Activated CD8-positive, alpha-beta memory T cell treated with anti-CD3 and anti-CD28 coated beads for 48 hours (primary cell): ENCODE results near the gene LRWD1.
"Not testable (repeated sequence)": the region's sequence is repeated elsewhere in the genome, so short reads cannot be mapped to it uniquely, and the experiment has no call there.

Source experiments
- DNase-seq, 3 experiments: peaks; one replicate each; pipeline ENCODE4 v3.0.0-alpha.2; 2020; ENCODE audit warnings: low read depth in 2 of 3, low spot score in 2 of 3

The LRWD1 gene

DNA sequence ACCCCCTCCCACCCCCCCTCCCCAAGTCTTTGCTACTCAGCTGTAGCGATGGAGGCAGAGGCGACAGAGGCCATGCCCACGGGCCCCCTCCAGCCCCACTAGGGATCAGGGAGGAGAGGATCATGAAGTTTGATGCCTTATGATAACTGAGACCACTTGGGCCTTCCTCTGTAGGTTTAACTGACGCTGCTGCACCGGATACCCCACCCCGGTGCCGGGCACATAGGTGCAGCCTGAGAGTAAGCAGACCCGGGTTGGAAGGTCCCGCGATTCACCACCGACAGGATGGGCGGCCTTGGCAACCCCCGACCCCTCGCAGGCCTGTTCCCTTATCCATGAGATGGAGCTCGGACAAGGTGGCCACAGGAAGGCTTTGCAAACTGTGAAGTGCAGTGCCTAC is 29.2 kb downstream of the LRWD1 start:
- DNase-seq, result not testable (repeated sequence)

GRCh38 chr7:102494473-102495149 is 29.8 kb downstream of the LRWD1 start:
- DNase-seq, result not testable (repeated sequence)

DNA sequence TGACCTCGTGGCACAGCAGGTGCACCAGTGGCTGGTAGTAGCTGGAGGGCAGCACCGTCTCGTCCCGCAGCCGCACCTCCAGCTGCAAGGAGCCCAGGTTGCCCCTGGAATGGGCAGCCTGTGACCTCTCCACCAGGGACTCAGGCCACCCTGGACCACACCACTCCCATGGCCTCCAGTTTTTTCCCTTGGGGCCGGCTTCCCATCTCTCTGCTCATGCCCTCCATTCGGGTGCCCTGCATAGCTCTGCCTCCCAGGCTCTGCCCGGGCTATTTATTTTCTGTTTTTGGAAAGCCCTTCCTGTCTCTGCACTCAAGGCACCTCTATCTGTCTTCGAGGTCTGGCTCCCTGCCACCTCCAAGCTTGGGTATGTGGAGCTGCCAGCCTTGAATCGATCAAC is 32.1 kb downstream of the LRWD1 start:
- not testable (repeated sequence) for DNase-seq

- DNase-seq, result not testable (repeated sequence)
Measured at GRCh38 chr7:102497308-102497707, 32.5 kb downstream of the LRWD1 start.

- not testable (repeated sequence) for DNase-seq
Measured at GRCh38 chr7:102498321-102498720, 33.5 kb downstream of the LRWD1 start.

DNA sequence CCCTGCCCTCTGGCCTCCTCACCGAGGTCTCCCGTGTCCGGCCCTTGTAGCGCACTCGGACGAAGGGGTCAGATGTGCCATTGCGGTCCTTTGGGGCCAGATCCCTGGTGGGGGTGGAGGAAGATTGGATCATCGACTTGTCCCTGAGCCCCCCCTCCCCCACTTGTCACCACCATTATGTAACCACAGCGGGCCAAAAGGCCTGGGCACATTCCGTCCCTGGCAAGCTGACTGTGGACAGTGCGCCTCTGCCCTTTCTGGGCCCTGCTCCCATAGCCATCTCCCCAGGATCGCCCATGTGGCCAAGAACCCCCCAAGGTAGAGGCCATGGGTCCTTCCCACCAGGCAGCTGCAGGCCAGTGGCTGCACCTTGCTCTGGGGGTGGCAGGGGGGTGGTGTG is 38.4 kb downstream of the LRWD1 start:
- not testable (repeated sequence) for DNase-seq

DNA sequence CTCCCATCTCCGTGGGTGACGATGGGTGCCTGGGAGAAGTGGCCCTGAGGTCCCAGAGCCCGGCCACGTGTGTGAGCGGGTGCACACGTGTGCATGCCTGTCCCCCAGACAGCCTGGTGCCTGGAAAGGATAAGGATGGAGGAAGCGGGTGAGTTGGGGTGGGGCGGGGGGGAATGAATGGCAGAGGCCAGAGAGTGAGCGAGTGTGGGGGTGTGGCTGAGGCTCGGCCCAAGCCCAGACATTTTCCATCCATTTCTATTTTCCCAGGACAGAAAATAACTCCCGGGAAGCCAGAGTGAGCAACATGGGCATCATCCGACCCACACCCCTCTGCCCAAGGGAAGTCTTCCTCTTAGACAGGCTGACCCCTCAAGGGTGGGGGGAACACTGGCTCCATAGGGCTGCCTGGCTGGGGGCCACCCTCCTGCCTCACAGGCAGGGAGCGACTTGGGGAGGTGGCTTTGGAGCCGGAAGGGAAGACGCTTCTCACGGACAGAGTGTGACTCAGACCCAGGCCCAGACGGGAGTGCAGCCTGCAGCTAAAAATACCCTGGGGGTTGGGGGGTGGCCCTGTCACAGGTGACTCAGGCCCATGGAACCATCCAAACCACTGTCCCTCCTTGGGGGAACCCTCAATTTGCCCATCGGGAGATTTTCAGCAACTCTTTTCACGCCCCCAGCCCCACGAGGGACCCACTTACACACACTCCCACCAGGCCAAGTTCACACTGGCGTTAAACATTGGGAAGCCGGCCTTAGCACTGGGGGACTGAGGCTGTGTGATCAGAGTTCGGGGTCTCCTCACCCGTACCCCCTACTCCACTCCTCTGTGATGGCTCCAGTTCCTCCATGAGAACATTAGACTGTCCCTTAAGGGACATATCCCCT is 40.8 kb downstream of the LRWD1 start:
- DNase-seq, result not testable (repeated sequence)

GRCh38 chr7:102507410-102508088 is 42.8 kb downstream of the LRWD1 start:
- DNase-seq, result not testable (repeated sequence)

GRCh38 chr7:102510575-102510974 is 45.8 kb downstream of the LRWD1 start:
- not testable (repeated sequence) for DNase-seq

- DNase-seq, result not testable (repeated sequence)
Measured at GRCh38 chr7:102511860-102512522, 47.2 kb downstream of the LRWD1 start.

GRCh38 chr7:102512642-102513221 is 47.9 kb downstream of the LRWD1 start:
- DNase-seq, result not testable (repeated sequence)

GRCh38 chr7:102514881-102515721 is 50.3 kb downstream of the LRWD1 start:
- not testable (repeated sequence) for DNase-seq

DNA sequence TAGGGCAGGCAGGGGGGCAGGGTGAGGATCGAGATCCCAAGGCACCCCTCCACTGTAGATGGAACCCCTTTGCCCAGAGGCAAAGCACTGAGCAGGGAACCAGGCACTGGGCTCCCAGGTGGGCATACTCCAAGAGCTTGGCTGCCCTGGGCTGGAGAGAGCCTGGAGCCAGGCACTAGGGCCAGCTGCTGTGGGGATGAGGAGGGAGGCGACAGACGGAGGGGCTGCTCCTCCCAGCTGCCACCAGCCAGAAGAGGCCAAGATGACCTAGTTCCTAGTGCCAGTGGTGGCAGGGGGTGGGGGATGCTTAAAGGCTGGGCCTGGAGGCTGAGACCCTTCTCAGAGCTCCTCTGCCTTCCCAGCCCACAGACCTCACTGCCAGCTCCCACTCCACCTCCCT is 51.1 kb downstream of the LRWD1 start:
- not testable (repeated sequence) for DNase-seq

DNA sequence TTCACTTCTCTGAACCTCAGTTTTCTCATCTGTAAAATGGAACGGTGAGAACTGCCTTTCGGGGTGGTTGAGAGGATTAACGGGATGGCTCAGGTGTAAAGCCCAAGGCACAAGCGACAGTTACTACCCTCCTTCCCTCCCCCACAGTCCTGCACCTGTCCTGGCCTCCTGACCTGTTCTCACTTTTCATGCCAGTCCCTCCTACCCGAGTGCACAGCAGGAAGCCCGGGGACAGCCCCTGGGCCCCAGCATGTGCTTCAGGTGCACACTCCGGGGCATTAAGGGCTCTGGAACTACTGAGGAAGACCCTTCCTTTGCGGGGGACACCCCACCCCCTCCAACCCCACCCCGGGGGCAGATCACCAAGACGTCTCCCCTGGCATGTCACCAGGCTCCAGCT is 52.2 kb downstream of the LRWD1 start:
- not testable (repeated sequence) for DNase-seq

- not testable (repeated sequence) for DNase-seq
Measured at GRCh38 chr7:102517550-102518147, 52.9 kb downstream of the LRWD1 start, which contains the start of gene RASA4B. Gene RASA4B, minus strand, starts transcription at chr7:102517777. Its CDS starts 67 bp downstream, at chr7:102517710.

DNA sequence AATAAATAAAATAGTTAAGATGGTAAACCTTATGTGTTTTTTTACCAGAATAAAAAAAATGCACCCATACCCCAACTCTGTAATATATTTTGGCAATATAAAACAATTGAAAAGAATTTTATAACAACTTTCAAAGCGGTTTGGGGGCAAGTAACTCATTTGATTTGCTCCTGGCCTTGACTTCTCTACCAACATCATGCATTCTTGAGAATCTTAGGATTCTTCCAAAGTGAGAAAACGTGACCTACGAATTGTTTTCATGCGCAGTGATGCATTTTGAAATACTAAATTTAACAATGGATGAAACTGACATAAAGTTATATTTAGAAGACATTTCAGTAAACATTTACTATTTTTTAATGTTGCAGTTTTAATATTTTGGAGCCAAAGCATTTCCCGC is 56.0 kb downstream of the LRWD1 start:
- DNase-seq, result not testable (repeated sequence)
